Stimulated activated memory B cell treated with anti-CD40 and anti-IgM and Interleukin-4, amounts not matched to agents 10 μg/mL and 1 μg/mL and 100 μg/mL, for 72 hours (primary cell): ENCODE measurements around the gene SEPTIN7.

Experiments
- ATAC-seq: fragments of 150-1000 bp; cut with Tn5 transposase; 2 replicates; pipeline ENCODE4 v1.10.0; 2021
- H3K27ac Mint-ChIP-seq: one replicate; pipeline ENCODE4 v1.8.0; 2022; ENCODE audit warnings: mild to moderate bottlenecking, mixed read lengths
- H3K27me3 Mint-ChIP-seq: one replicate; pipeline ENCODE4 v1.8.0; 2022; ENCODE audit warnings: mixed read lengths
- H3K36me3 Mint-ChIP-seq: one replicate; pipeline ENCODE4 v1.8.0; 2022; ENCODE audit warnings: mixed read lengths
- H3K4me1 Mint-ChIP-seq: one replicate; pipeline ENCODE4 v1.8.0; 2022; ENCODE audit warnings: mixed read lengths
- H3K4me3 Mint-ChIP-seq: one replicate; pipeline ENCODE4 v1.8.0; 2022; ENCODE audit warnings: mild to moderate bottlenecking, moderate library complexity, mixed read lengths
- H3K9me3 Mint-ChIP-seq: one replicate; pipeline ENCODE4 v1.8.0; 2022; ENCODE audit warnings: mixed read lengths

The SEPTIN7 gene

GRCh38 chr7:35846816-35847412 is 46.1 kb downstream of the SEPTIN7 start:
- no peak overlapping the region for H3K27ac Mint-ChIP-seq
- ATAC-seq: no peak
- peaks cover 45% of the 10 kb centered on the region for H3K4me1 Mint-ChIP-seq
- no peaks in the 10 kb centered on the region for H3K27me3 Mint-ChIP-seq
- H3K4me3 Mint-ChIP-seq: no peak overlapping the region
- H3K9me3 Mint-ChIP-seq: no peaks in the 10 kb centered on the region
- H3K36me3 Mint-ChIP-seq: peaks cover 43% of the 10 kb centered on the region

- Mint-ChIP-seq H3K4me1 (peaks cover 43% of the 10 kb centered on the region), H3K36me3 (peaks cover 43% of the 10 kb centered on the region), H3K9me3 (no peaks in the 10 kb centered on the region), H3K4me3 (no peak overlapping the region), H3K27me3 (no peaks in the 10 kb centered on the region), H3K27ac (no peak overlapping the region)
- no peak for ATAC-seq
Observed at GRCh38 chr7:35848725-35849124, 47.9 kb downstream of the SEPTIN7 start.

- ATAC-seq: no peak
- Mint-ChIP-seq H3K27ac (no peak overlapping the region), H3K4me3 (no peak overlapping the region)
Observed at GRCh38 chr7:35849158-35849831, 48.4 kb downstream of the SEPTIN7 start.

DNA sequence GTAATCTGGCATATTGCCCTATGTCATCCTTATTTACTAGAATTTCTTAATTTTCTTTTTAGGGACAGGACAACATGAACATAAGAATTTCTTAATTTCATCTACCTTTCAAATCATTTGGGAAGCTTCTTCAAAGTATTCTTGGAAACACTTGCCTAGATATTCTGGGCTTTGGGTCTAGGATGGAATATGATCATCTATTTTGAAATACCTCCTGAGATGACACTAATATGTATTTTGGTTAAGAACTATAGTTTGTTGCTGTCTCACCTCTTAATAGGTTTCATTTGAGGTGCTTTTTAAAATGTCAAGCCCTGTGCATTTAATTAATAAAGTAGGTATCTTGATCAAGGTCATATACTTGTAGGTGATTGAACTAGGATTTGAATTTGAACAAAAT is 49.1 kb downstream of the SEPTIN7 start:
- H3K9me3 Mint-ChIP-seq: no peaks in the 10 kb centered on the region
- no peak overlapping the region for H3K4me3 Mint-ChIP-seq
- H3K27ac Mint-ChIP-seq: peak overlapping the region; percentile 37
- no peak for ATAC-seq
- no peaks in the 10 kb centered on the region for H3K27me3 Mint-ChIP-seq
- peaks cover 41% of the 10 kb centered on the region for H3K4me1 Mint-ChIP-seq
- H3K36me3 Mint-ChIP-seq: peaks cover 43% of the 10 kb centered on the region

More at GRCh38 chr7:35849158-35849831, 48.4 kb downstream of the SEPTIN7 start:
- H3K27me3 Mint-ChIP-seq: no peaks in the 10 kb centered on the region
- H3K36me3 Mint-ChIP-seq: peaks cover 43% of the 10 kb centered on the region
- no peaks in the 10 kb centered on the region for H3K9me3 Mint-ChIP-seq
- peaks cover 41% of the 10 kb centered on the region for H3K4me1 Mint-ChIP-seq
